HepG2 (cell line): ENCODE measurements around the gene RNF123. TPM values are rescaled to one million over a fixed set of nuclear protein-coding genes. Genes with fewer than 3 reads are reported as not detected.

ENCODE experiments used
- FOXP4 ChIP-seq: sonication (generic); formaldehyde crosslinking; IDR thresholded peaks from 2 replicates; pipeline ENCODE4 v1.4.0; 2020; ENCODE audit warnings: missing genetic modification reagents
- HNRNPK ChIP-seq: fragments of 200-400 bp; formaldehyde crosslinking; IDR thresholded peaks from 2 replicates; pipeline ENCODE4 v1.6.1; 2018; ENCODE audit warnings: low read length, low read depth, moderate library complexity, mild to moderate bottlenecking; ENCODE audit not compliant: poor library complexity, severe bottlenecking
- NFATC3 ChIP-seq: sonication (generic); formaldehyde crosslinking; IDR thresholded peaks from 2 replicates; pipeline ENCODE4 v1.5.1; 2020; ENCODE audit warnings: mild to moderate bottlenecking, missing genetic modification reagents
- ZNF318 ChIP-seq: sonication (generic); formaldehyde crosslinking; IDR thresholded peaks from 2 replicates; pipeline ENCODE4 v1.4.0; 2020; ENCODE audit warnings: mild to moderate bottlenecking, missing genetic modification reagents
- polyA plus RNA-seq, 8 experiments: library from polyadenylated mRNA; depleted of rRNA in 3 of 8; stranded (reverse) in 7 of 8; unstranded in 1 of 8; fragments of >200 nt; fragmentation: Illumina TruSeq in 4 of 8; extraction: Trizol in 4 of 8; gene quantifications; 2 replicates each; pipeline versions ENCODE4 v1.2.1 to v1.2.3, GENCODE V29; 2011 to 2016; ENCODE audit warnings: low read depth in 4 of 8, missing spikeins in 1 of 8, mixed read lengths in 1 of 8; ENCODE audit not compliant: insufficient read depth in 1 of 8
- total RNA-seq, 5 experiments: library from RNA; depleted of rRNA; stranded (reverse); fragments of >200 nt; fragmentation: Illumina TruSeq; extraction: Trizol; gene quantifications; 2 replicates each; pipeline ENCODE4 v1.2.3, GENCODE V29; 2016; ENCODE audit warnings: low read depth in 1 of 5
- TF ChIP-seq, protein P1 (sequence below): sonication (generic); formaldehyde crosslinking; IDR thresholded peaks from one replicate; pipeline ENCODE4 v1.5.1; 2020; ENCODE audit warnings: mild to moderate bottlenecking, missing genetic modification reagents; ENCODE audit errors: not compliant biosample characterization
- TF ChIP-seq, protein P2 (sequence below): sonication (generic); formaldehyde crosslinking; IDR thresholded peaks from 2 replicates; pipeline ENCODE4 v1.5.0; 2020; ENCODE audit warnings: mild to moderate bottlenecking, missing genetic modification reagents, moderate library complexity

RNF123 gene
- total and polyA plus RNA-seq, 2 of the 13 experiments (the other 11 are each of a cell fraction or from before 2014, with no cell fraction given): 29.9 to 82.2 TPM

- TF ChIP-seq FOXP4: no peak; the same call in 1 of the 2 replicates
- TF ChIP-seq, protein P1, sequence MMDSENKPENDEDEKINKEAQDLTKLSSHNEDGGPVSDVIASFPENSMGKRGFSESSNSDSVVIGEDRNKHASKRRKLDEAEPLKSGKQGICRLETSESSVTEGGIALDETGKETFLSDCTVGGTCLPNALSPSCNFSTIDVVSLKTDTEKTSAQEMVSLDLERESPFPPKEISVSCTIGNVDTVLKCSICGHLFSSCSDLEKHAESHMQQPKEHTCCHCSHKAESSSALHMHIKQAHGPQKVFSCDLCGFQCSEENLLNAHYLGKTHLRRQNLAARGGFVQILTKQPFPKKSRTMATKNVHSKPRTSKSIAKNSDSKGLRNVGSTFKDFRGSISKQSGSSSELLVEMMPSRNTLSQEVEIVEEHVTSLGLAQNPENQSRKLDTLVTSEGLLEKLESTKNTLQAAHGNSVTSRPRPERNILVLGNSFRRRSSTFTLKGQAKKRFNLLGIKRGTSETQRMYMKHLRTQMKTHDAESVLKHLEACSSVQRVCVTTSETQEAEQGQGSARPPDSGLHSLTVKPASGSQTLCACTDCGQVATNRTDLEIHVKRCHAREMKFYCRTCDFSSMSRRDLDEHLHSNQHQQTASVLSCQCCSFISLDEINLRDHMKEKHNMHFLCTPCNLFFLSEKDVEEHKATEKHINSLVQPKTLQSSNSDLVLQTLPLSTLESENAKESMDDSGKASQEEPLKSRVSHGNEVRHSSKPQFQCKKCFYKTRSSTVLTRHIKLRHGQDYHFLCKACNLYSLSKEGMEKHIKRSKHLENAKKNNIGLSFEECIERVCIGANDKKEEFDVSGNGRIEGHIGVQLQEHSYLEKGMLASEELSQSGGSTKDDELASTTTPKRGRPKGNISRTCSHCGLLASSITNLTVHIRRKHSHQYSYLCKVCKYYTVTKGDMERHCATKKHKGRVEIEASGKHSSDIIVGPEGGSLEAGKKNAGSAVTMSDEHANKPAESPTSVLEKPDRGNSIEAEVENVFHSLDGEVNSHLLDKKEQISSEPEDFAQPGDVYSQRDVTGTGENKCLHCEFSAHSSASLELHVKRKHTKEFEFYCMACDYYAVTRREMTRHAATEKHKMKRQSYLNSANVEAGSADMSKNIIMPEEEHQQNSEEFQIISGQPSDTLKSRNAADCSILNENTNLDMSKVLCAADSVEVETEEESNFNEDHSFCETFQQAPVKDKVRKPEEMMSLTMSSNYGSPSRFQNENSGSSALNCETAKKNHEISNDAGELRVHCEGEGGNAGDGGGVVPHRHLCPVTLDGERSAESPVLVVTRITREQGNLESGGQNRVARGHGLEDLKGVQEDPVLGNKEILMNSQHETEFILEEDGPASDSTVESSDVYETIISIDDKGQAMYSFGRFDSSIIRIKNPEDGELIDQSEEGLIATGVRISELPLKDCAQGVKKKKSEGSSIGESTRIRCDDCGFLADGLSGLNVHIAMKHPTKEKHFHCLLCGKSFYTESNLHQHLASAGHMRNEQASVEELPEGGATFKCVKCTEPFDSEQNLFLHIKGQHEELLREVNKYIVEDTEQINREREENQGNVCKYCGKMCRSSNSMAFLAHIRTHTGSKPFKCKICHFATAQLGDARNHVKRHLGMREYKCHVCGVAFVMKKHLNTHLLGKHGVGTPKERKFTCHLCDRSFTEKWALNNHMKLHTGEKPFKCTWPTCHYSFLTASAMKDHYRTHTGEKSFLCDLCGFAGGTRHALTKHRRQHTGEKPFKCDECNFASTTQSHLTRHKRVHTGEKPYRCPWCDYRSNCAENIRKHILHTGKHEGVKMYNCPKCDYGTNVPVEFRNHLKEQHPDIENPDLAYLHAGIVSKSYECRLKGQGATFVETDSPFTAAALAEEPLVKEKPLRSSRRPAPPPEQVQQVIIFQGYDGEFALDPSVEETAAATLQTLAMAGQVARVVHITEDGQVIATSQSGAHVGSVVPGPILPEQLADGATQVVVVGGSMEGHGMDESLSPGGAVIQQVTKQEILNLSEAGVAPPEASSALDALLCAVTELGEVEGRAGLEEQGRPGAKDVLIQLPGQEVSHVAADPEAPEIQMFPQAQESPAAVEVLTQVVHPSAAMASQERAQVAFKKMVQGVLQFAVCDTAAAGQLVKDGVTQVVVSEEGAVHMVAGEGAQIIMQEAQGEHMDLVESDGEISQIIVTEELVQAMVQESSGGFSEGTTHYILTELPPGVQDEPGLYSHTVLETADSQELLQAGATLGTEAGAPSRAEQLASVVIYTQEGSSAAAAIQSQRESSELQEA (CRISPR knock-in tag): no peak
- TF ChIP-seq ZNF318 (CRISPR knock-in tag): no peak; the same call in 1 of the 2 replicates
- TF ChIP-seq HNRNPK: no peak
- TF ChIP-seq NFATC3 (CRISPR knock-in tag): no peak
- TF ChIP-seq, protein P2, sequence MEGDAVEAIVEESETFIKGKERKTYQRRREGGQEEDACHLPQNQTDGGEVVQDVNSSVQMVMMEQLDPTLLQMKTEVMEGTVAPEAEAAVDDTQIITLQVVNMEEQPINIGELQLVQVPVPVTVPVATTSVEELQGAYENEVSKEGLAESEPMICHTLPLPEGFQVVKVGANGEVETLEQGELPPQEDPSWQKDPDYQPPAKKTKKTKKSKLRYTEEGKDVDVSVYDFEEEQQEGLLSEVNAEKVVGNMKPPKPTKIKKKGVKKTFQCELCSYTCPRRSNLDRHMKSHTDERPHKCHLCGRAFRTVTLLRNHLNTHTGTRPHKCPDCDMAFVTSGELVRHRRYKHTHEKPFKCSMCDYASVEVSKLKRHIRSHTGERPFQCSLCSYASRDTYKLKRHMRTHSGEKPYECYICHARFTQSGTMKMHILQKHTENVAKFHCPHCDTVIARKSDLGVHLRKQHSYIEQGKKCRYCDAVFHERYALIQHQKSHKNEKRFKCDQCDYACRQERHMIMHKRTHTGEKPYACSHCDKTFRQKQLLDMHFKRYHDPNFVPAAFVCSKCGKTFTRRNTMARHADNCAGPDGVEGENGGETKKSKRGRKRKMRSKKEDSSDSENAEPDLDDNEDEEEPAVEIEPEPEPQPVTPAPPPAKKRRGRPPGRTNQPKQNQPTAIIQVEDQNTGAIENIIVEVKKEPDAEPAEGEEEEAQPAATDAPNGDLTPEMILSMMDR (CRISPR knock-in tag): peak; percentile 71
These were observed at the start of gene RNF123, which contains the start of gene MST1 (continued) for GRCh38 chr3:49689046-49689907.
